NK-92 (cell line): ENCODE results near the gene DDO.
"Not testable (repeated sequence)": the region's sequence is repeated elsewhere in the genome, so short reads cannot be mapped to it uniquely, and the experiment has no call there.

ENCODE experiments used
- DNase-seq: peaks from one replicate; lab custom pipeline; 2025; ENCODE audit not compliant: unreplicated experiment; lab: John Stamatoyannopoulos, UW

The DDO gene, protein sequence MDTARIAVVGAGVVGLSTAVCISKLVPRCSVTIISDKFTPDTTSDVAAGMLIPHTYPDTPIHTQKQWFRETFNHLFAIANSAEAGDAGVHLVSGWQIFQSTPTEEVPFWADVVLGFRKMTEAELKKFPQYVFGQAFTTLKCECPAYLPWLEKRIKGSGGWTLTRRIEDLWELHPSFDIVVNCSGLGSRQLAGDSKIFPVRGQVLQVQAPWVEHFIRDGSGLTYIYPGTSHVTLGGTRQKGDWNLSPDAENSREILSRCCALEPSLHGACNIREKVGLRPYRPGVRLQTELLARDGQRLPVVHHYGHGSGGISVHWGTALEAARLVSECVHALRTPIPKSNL

DNA sequence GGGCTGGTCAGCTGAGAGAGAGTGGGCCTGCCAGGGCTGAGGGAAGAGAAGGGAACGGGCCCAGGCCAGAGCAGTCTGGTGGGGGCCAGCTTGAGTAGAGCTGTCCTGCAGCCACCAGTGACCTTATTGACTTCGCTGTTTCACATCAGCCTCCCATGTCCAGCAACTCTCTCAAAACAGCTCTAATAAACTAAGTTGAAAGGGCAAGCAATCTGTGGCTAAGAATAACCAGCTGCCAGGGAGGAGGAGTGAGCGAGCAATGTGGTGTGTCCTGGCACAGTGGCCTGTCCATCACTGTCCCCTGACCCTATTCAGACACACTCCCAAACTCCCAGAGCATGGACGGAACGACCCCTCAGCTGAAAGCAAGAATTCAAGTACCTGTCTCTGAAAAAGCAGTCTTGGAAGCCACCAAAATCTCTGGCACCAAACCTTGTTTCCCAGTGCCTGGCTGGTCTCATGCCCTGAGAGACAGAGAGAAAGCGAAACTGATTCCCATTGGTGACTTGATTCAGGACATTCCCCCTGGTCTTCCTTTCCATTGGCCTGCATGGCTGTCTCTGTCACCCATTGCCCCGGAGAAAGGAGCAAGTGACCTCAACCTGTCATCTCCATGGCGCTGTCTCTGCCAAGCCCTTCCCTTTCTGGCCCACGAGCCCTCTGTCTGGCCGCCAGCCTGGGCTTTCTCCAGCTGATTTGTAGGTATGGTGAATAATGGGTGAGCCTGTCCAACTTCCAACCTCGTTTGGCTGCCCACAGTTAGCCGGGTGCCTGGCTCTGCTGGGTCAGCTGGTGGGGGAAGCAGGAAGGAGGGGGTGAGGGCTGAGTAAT, at the start of gene DDO:
Gene DDO (minus strand): TSS at position 490 of the 831 bp plus-strand sequence. CDS start 2,113 bp downstream, outside the sequence.
- no peak for DNase-seq

DNA sequence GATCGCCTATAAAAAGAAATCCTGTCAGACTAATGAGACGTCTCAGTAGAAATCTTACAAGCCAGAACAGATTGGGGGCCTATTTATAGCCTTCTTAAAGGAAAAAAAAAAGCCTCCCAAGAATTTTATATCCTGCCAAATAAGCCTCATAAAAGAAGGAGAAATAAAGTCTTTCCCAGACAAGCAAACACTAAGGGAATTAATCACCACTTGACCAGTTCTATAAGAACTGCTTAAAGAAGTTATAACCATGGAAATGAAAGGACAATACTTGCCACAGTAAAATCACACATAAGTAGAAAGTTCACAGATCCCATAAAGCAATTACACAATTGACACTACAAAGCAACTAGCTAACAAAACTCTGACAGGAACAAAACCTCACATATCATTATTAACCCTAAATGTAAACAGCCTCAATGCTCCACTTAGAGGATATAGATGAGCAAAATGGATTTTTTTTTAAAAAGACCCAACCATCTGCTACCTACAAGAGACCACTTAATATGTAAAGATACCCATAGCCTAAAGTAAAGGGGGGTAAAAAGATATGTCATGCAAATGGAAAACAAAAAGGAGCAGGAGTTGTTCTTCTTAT, 47.6 kb upstream of the DDO start:
- DNase-seq, result no peak

DNA sequence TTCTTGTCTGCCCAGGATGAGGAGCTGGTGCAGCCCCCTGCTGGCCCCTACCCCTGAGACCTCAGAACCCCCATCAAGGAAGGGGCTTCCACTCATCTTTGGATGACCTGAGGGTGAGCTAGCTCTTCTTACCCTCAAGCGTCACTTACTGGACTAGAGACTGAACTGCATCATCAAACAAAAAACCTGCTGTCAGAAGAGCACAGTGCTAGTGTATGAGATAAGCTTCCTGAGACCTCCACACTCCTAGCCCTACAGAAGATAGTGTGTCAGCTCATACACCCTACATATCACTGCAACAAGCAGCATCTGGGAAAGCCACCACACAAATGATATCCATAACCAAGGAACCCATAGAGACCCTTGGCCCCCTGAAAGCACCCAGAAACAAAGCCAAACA, 46.0 kb upstream of the DDO start:
- no peak for DNase-seq

DNA sequence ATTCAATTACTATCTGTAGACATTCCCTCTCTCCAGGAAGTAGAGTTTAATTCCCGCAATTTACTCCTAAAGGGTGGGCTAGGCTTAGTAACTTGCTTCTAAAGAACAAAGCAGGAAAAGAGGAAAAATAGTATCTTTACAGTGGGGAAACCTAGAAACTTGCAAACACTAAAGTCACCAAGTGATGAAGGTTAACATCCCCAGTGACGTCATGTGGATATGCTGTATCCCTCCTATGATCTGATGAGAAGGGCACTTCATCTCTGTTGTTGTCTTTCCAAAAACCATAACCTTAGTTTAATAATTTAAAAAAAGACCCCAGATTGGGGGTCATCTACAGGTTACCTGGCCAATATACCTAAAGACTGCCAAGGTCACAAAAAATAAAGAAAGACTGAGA, 43.8 kb upstream of the DDO start:
- no peak for DNase-seq

DNA sequence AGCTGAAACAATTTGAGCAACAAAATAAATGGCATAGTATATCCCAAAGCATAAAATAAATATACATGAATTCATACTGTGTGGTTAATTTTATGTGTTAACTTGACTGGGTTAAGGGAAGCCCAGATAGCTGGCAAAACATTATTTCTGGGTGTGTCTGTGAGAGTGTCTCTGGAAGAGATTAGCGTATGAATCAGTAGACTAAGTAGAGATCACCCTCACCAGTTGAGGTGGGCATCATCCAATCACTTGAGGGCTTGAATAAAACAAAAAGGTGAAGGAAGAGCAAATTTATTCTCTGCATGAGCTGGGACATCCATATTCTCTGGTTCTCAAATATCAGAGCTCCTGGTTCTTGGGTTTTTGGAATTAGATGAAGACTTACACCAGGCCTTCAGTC, 43.1 kb upstream of the DDO start:
- DNase-seq, result no peak

DNA sequence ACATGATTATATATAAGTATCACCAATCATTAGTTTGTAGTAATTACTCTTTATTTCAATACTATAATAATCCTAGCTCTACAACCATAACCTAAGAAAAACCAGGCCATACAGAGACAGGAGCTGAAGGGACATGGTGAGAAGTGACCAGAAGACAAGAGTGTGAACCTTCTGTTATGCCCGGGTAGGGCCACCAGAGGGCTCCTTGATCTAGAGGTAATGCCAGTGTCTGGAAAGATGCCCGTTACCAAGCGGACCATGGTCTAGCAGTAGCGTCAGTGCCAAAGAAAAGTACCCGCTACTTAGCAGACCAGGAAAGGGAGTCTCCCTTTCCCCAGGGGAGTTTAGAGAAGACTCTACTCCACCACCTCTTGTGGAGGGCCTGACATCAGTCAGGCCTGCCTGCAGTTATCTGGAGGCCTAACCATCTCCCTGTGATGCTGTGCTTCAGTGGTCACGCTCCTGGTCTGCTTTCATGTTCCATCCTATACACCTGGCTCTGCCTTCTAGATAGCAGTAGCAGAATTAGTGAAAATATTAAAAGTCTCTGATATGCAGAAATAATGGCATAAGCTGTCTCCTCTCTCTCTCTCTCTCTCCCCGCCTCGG, 42.3 kb upstream of the DDO start:
- not testable (repeated sequence) for DNase-seq

DNA sequence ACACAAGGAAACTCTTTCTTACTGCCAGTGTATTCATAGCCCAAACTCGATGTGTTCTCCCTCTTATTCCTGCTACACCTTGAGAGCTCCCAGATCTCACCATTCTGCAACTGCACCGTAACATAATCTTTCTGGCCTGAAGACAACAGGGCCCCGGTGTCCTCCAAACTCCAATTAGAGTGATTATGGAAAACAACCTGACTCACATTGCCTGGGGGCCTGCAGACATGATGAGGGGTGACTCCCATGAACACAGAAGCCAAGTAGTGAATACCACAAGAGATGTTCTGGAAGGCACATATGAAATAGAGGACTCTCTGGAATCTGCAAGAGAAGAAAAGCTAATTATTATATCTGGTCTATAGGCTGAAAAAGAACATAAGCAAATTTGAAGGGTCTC, 41.3 kb upstream of the DDO start:
- DNase-seq, result no peak

DNA sequence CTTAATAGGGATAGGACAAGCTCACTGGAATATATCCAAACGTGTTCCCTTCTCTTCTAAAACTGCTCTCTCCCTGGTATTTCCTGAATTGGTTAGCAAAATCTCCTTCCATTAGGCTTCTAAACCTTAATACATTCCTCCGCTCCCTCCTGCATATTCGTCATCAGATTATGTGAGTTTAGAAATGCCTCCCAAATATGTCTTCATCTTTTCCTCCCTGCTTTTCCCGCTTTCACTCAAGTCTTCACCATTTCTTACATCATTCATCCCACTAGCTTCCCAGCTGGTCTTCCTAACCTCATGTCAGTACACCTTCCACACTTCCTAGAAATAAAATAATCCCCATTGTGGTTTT, 34.1 kb upstream of the DDO start:
- DNase-seq, result no peak

DNA sequence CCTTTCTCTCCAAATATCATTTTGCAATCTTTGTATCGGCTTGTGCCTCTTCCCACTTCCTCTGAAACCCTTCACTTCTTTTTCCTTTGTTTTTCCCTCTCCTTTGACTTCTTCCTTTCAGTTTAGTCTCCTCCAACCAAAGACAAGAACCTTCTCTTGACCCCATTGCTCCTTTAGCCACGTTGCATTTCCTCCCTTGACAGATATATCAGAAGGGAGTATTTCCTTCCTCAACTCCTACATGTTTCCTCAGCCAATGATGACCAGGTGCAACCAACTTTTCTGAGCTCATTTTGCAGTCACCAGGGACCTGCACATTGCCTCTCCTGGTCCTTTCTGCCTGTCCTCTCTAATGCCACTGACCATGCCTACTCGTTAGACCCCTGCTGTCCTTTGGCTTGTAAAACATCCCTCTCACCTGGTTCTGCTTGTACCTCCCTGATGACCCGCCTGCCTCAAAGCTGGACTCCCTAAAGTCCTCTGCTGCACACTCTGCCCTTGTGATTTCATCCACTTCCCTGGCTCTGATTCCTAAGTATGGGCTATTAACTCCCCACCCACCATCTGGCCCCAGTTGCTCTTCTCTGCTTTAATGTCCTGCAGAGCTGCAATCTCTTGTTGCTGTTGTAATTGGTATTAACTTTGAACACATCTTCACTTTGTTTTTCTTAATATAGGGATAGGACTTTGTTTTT, 33.6 kb upstream of the DDO start:
- no peak for DNase-seq

DNA sequence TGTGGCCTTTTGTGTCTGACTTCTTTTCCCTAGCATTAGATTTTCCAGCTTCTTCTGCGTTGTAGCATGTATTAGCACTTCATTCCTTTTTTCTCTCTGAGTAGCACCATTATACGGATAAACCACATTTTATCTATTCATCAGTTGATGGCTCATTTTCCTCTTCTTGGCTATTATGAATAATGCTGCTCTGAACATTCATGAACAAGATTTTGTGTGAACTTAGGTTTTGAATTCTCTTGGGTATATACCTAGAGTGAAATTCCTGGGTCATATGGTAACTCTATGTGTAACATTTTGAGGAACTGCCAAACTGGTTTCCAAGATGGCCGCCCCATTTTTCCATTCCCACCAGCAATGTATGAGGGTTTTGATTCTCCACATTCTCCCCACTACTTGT, 32.4 kb upstream of the DDO start:
- no peak for DNase-seq

DNA sequence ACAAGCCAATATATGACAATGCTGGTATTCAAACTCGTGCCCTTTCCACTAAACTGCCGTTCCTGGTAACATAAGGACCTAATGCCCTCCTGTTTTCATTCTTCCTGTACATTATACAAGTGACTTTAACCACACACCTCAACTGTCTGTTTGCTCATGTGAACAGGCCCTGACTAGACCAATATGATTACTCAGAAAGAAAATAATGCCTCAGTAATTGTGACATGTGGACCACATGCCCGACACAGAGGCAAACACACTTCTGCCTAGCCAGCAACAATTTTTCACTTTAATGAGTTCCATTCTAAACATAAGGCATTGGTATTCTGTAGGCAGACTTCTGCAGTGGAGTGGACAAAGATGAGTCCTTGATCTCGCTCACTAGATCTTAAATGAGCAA, 31.0 kb upstream of the DDO start:
- no peak for DNase-seq

DNA sequence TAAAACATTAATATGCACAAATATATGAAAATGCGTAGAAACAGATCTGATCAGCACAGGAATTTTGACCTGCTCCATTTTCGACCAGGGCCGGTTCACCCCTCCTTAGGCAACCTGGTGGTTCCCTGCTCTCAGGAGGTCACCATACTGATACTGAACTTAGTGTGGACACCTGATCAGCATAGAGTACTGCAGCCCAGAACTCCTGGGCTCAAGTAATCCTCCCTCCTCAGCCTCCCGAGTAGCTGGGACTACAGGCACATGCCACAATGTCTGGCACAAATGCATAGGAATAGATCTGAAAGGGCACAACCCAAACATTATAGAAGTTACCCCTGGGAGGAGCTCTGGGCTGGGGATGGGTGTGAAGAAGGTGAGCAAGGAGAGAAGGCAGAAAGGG, 24.7 kb upstream of the DDO start:
- no peak for DNase-seq

DNA sequence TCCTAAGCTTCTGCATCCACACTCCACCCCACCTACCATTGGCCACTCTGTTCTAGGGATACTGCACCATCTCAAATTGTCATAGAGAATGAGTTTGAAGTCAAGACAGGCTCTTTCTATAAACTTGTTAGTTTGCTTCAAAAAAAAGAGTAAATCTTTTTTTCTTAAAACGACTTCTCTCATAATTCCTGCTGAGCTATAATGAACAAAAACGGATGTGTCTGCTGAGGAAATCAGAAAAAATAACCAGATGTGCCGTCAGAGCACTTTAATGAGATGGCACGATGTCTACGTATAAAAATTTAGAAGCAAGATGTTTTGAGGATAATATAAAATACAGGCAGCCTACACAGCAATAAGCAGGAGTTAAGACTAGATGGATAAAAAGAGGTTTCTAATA, 24.0 kb upstream of the DDO start:
- no peak for DNase-seq

DNA sequence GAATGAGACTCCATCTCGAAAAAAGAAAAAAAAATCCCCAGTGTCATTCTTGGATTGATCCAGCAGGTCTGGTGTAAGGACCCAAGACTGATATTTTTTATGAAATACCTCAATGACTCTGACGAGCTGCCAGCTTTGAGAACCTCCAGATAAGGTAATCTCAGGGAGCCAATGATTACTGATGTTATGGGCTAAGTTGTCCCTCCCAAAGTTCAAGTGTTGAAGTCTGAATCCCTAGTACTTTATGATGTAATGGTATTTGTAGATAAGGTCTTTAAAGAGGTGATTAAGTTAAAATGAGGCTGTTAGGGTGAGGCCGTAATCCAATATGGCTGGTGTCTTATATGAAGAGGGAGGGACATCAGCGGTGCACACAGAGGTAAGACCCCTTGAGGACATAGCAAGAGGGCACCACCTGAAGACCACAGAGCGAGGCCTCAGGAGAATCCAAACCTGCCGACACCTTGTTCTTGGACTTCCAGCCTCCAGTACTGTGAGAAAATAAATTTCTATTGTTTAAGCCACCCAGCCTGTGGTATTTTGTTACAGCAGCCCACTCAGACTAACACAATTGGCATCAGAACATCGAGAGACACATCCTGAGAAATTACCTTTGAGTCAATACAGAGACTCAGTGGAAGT, 19.7 kb upstream of the DDO start:
- DNase-seq, result no peak

DNA sequence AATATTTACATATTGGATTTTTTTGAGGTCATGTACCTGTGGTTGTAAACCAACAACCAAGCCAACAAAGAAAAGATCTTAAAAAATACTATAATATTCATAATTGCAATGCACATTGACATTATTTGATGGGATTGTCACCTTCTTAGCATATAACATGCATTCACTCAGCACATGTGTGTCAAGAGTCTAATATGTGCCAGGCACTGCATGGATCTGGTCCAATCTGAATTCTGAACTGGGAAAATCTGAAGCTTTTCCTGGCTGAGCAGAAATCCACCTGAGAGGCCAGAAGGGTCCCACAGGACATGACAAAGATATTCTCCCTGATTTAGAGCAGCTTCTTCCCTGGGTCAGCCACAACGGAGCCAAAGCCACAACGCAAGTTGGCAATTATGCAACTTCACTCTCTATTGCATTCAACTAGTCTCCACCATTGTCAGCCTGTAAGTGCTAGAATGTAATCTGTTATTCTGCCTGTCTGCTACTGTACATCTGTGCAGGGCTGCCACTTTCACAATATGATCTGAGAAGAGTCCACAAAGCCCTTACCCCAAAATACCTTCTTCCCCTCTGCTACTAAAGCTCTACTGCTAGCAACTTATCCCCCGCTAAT, 17.0 kb upstream of the DDO start:
- DNase-seq, result no peak

DNA sequence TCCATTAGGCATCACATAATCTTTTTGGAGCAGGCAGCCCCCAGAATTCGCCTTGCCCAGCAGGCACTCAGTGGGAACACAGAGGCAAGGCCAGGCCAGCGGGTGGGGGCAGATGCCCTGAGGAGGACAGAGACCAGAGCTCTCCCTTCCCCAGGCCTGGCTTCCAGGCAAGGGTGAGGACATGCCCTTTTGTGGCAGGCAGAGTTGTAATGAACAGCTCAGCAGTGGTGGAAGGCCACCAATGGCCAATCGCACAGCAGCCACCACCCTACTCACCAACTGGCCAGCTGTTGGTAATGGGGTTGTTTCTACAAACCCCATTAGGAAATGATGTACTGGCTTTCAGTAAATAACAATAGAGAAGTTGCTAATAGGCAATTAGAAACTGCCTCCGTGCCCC, 15.4 kb upstream of the DDO start:
- DNase-seq, result no peak

DNA sequence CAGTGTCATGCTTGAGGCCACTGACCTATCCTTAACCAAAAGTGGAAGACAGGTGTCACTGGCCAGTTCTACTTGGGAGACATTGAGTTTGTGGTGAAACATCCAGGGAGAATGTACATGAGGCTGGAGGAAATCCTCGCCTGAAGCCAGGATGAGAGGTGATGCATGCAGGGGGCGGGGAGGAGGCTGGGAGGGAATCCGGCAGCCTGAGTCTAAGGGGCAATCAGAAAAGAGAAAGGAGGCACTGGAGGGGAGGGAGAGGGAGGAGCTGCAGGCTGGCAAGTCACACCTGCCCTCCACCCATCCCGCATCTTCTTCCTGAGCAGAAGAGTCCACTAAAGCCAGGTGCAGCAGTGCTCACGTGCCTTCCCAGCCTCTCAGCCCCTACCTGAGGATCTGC, 14.9 kb upstream of the DDO start:
- no peak for DNase-seq

DNA sequence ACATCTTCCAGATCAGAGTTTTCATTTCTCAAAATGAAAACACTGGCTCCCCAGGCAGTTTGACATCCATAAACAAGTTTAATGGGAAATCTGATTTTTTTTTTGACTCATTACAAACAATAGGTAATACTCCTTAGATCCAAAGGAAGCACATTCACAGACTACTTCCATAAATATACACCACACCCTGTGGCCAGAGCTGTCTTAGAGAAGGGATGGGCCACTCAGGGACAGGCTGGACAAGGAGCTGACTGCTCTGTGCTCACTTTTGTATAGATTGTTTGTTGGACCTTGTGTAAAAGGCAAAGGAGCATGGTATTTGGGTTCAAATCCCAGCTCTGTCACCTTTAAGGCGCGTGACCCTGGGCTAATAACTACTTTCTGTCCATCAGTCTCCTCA, 12.8 kb upstream of the DDO start:
- DNase-seq, result no peak

DNA sequence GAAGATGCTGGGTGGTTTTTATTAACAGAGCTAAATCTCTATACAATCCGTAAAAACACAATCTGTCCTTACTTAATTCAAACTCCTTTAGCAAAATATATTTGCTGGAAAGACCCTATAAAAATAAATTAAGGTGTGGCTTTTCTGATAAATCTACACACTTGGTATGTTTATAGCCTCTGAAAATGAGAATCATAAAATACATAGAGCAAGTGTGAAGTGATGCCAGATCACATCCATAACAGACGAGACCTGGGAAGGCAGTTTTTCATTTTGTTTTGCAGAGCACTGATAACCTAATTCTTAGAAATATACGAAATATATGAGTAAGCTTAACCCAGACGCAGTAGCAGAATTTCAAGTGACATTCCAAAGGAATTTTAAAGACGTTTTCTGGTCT, 10.4 kb upstream of the DDO start:
- no peak for DNase-seq

DNA sequence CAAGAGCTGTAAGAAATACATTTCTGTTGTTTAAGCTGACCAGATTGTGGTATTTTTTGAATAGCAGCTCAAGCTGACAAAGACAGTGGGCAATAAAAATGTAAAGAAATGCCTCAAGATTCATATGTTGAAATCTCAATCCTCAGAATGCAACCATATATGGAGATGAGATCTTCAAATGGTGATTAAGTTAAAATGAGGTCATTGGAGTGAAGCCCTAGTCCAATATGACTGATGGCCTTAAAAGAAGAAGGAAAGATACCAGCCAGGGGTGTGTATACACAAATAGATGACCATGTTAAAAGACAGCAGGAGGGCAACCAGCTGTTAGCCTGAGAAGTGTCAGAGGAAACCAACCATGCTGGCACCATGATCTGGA, 7.1 kb upstream of the DDO start:
- DNase-seq, result no peak
